Measurements from ENCODE around the gene ARHGAP32. TPM values are rescaled to one million over a fixed set of nuclear protein-coding genes. Genes with fewer than 3 reads are reported as not detected.

The ARHGAP32 gene
- total RNA-seq, 3 donors from 2014 or later = 19.8 to 56.6 (median 37.4) TPM

DNA sequence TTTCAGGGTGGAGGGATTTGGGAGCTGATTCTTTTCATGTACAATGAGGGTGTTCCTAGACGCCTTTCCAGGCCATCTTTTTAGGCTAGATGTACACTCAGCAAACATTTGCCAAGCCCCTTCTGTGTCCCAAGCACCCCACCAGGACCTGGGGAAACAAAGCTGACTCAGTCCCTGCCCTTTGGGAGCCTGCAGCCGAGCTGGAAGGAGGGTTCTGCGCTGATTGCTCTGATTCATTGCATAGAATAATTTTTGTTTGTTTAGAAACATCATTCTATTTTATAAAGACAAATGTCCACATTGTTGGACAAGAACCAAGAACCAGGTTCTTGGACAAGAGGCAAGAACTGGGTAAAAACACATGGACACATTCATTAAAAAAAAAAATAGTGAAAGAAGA, 266.1 kb downstream of the ARHGAP32 start:
- TF ChIP-seq, protein P1, sequence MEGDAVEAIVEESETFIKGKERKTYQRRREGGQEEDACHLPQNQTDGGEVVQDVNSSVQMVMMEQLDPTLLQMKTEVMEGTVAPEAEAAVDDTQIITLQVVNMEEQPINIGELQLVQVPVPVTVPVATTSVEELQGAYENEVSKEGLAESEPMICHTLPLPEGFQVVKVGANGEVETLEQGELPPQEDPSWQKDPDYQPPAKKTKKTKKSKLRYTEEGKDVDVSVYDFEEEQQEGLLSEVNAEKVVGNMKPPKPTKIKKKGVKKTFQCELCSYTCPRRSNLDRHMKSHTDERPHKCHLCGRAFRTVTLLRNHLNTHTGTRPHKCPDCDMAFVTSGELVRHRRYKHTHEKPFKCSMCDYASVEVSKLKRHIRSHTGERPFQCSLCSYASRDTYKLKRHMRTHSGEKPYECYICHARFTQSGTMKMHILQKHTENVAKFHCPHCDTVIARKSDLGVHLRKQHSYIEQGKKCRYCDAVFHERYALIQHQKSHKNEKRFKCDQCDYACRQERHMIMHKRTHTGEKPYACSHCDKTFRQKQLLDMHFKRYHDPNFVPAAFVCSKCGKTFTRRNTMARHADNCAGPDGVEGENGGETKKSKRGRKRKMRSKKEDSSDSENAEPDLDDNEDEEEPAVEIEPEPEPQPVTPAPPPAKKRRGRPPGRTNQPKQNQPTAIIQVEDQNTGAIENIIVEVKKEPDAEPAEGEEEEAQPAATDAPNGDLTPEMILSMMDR (IDR thresholded peaks at IDR 0.05) = no peak
- TF ChIP-seq POLR2A (IDR thresholded peaks at IDR 0.05) (no peak), POLR2AphosphoS5 (IDR thresholded peaks at IDR 0.05) (no peak)
- Histone ChIP-seq H3K9me3 (no peaks in the 10 kb centered on the region), H3K36me3 (no peaks in the 10 kb centered on the region), H3K27me3 (peaks cover 0 to 15% of the 10 kb centered on the region in 2 donors), H3K4me3 (no peak overlapping the region), H3K4me1 (no peaks in the 10 kb centered on the region), H3K27ac (no peak overlapping the region)
- no peak for DNase-seq (ENCODE audit: low spot score in 2 of 2)
- intact Hi-C loops (cut with DNase I; ENCODE audit: low total_unique reads) = no loop called here

DNA sequence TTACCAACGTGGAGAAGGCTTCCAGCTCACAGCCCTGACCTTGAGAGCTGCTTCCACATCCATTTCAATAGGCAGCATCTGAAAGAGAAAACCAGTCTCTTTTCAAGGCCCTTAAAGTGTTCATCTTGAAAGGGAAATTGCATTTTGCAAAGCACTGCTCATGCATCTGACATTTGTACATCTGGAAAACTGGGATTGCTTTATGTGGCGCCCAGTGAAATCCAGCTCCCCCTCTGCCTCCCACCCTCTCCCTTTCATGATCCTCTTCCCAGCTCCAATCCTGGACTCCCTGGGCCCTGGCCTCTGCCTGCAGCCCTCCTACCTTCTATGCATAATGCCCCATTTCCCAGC, 266.9 kb downstream of the ARHGAP32 start:
- TF ChIP-seq POLR2AphosphoS5 (IDR thresholded peaks at IDR 0.05) (no peak), POLR2A (IDR thresholded peaks at IDR 0.05) (no peak)
- TF ChIP-seq, protein P1 (IDR thresholded peaks at IDR 0.05) = no peak
- Histone ChIP-seq H3K9me3 (no peaks in the 10 kb centered on the region), H3K36me3 (no peaks in the 10 kb centered on the region), H3K4me3 (no peak overlapping the region), H3K4me1 (no peaks in the 10 kb centered on the region), H3K27me3 (peaks cover 0 to 14% of the 10 kb centered on the region in 2 donors), H3K27ac (no peak overlapping the region)
- intact Hi-C loops (cut with DNase I; ENCODE audit: low total_unique reads) = no loop called here
- DNase-seq (ENCODE audit: low spot score in 2 of 2) = no peak

DNA sequence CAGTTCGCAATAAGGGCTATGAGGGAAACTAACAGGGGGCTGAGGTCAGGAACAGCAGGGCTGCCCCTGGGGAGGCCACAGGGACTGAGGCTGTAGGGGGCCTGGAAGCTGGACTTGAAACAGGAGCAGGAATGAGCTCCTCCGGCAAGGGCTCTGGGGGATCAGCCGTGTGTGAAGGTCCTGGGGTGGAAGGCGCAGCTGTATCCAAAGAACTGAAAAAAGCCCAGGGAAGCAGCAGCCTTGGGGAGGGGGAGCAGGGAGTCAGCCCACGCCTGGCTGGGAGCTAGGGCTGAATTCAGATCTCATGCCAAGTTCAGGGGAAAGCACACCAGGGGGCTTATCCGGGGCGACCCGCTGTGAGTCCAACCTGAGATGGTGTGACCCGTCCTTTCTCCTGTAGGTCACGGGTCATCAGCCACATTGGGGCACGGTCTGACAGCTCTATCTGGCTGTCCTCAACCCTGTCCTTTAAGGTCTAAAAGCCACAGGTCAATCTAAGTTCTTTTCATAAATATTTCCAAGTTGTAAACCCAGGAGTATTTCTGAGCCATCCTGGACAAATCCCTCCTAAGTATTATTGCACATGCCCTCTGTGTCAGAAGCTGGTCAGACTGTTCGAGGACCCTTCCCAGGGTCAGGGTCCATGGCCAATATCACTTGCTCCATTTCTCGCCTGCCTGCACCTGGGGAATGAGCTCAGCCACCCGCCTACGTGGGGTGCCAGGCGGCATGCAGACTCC, 267.4 kb downstream of the ARHGAP32 start:
- H3K27me3 ChIP-seq = peaks cover 0 to 9% of the 10 kb centered on the region in 2 donors
- TF ChIP-seq, protein P1 (IDR thresholded peaks at IDR 0.05) = no peak
- TF ChIP-seq POLR2AphosphoS5 (IDR thresholded peaks at IDR 0.05) (no peak), POLR2A (IDR thresholded peaks at IDR 0.05) (no peak)
- H3K27ac ChIP-seq = no peak overlapping the region
- no peaks in the 10 kb centered on the region for H3K4me1 ChIP-seq
- intact Hi-C loops (cut with DNase I; ENCODE audit: low total_unique reads) = no loop called here
- no peaks in the 10 kb centered on the region for H3K9me3 ChIP-seq
- H3K4me3 ChIP-seq = no peak overlapping the region
- H3K36me3 ChIP-seq = no peaks in the 10 kb centered on the region
- DNase-seq (ENCODE audit: low spot score in 2 of 2) = no peak

DNA sequence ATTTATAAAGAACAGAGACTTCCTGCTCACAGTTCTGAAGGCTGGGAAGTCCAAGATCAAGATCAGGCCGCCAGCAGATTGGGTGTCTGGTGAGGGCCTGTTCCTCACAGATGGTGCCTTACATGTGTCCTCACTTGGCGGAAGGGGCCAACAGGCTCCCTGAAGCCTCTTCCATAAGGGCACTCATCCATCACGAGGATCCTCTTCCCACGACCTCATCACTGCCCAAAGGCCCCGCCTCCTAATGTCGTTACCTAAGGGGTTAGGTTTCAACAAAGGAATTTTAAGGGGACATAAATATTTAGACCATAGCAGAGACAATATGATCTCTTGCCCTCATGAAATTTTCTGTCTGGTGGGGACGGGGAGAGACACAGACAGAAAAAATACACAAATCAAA, 268.0 kb downstream of the ARHGAP32 start:
- Histone ChIP-seq H3K27me3 (peaks cover 0 to 8% of the 10 kb centered on the region in 2 donors), H3K4me1 (no peaks in the 10 kb centered on the region), H3K27ac (no peak overlapping the region), H3K36me3 (no peaks in the 10 kb centered on the region), H3K4me3 (no peak overlapping the region), H3K9me3 (no peaks in the 10 kb centered on the region)
- intact Hi-C loops (cut with DNase I; ENCODE audit: low total_unique reads) = no loop called here
- no peak for DNase-seq (ENCODE audit: low spot score in 2 of 2)
- TF ChIP-seq, protein P1 (IDR thresholded peaks at IDR 0.05) = no peak
- TF ChIP-seq POLR2AphosphoS5 (IDR thresholded peaks at IDR 0.05) (no peak), POLR2A (IDR thresholded peaks at IDR 0.05) (no peak)

DNA sequence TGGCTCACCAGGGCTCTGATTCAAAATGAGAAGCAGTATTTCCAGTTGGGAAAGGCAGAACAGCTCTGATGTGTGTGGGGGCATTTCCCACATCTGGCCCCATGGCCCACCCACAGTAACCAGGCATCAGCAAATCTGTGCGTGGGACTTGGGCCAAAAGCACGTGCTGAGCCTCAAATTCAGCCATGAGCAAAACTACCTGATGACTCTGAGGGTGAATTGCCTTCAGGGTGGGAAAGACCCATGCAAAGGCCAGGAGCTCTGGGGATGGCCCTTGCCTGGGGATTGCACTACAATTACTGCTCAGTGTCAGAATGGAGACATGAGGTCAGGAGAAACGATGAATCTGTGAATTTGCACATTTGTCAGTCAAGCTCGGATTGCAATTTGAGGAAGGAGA, 270.3 kb downstream of the ARHGAP32 start:
- no peaks in the 10 kb centered on the region for H3K4me1 ChIP-seq
- intact Hi-C loops (cut with DNase I; ENCODE audit: low total_unique reads) = loop anchor here (2.0 kb wide), 1 partner anchor 33 kb away; no protein-coding TSS in a partner anchor
- no peaks in the 10 kb centered on the region for H3K9me3 ChIP-seq
- H3K36me3 ChIP-seq = no peaks in the 10 kb centered on the region
- TF ChIP-seq, protein P1 (IDR thresholded peaks at IDR 0.05) = no peak
- TF ChIP-seq POLR2A (IDR thresholded peaks at IDR 0.05) (no peak), POLR2AphosphoS5 (IDR thresholded peaks at IDR 0.05) (no peak)
- no peak overlapping the region for H3K4me3 ChIP-seq
- DNase-seq (ENCODE audit: low spot score in 2 of 2) = no peak
- H3K27ac ChIP-seq = no peak overlapping the region
- peaks cover 0 to 5% of the 10 kb centered on the region in 2 donors for H3K27me3 ChIP-seq

All from breast epithelium (tissue), 4 donors.